GM19455 (cell line): ENCODE data around the gene ZNF654.

Experiments
- ATAC-seq: cut with Tn5 transposase; IDR thresholded peaks from one replicate; pipeline ENCODE4 v1.9.1; 2021; ENCODE audit not compliant: unreplicated experiment

Gene ZNF654

GRCh38 chr3:88192631-88193030, 133.6 kb downstream of the ZNF654 start:
- ATAC-seq = no peak
